Suprapubic skin (tissue), 3 donors: ENCODE data around the gene CERS3.

ENCODE experiments used
- CTCF ChIP-seq, 2 donors: fragments of 200-600 bp in 1 of 2; fragments of 450-650 bp in 1 of 2; sonication (generic) in 1 of 2; IDR thresholded peaks; one replicate each; pipeline ENCODE4 v1.5.1; 2016 to 2019; ENCODE audit warnings: antibody characterized with exemption in 2 of 2, mild to moderate bottlenecking in 1 of 2, moderate library complexity in 1 of 2
- EP300 ChIP-seq: sonication (generic); formaldehyde crosslinking; IDR thresholded peaks from one replicate; pipeline ENCODE4 v1.6.1; 2017; ENCODE audit warnings: antibody characterized with exemption
- POLR2A ChIP-seq, 2 donors: fragments of 450-650 bp; IDR thresholded peaks; one replicate each; pipeline ENCODE4 v1.6.1; 2017; ENCODE audit warnings: antibody characterized with exemption in 2 of 2, mild to moderate bottlenecking in 2 of 2, moderate library complexity in 2 of 2

GRCh38 chr15:100572362-100572983, 43.7 kb upstream of the CERS3 start:
- TF ChIP-seq CTCF (IDR thresholded peaks at IDR 0.05) (peak; percentile 35 to 42), POLR2A (IDR thresholded peaks at IDR 0.05) (no peak), EP300 (no peak)
